Bronchial epithelial cell (primary cell): ENCODE results near the gene G3BP1. TPM values are rescaled to one million over a fixed set of nuclear protein-coding genes. Genes with fewer than 3 reads are reported as not detected.
A peak's percentile ranks its signal among the peaks of the same experiment; 100 is the strongest.

Experiments
- DNase-seq: peaks from one replicate; pipeline ENCODE4 v3.0.0-alpha.2; 2010; ENCODE audit warnings: low read depth
- FAIRE-seq: peaks from 2 replicates; lab custom pipeline; 2011; peaks lifted over from hg19 to GRCh38; lab: Jason Lieb, UNC
- H3K27me3 ChIP-seq: 2 replicates; pipeline ENCODE4 v1.5.1; 2011; ENCODE audit warnings: low read length; ENCODE audit not compliant: control insufficient read depth, insufficient read depth
- H3K36me3 ChIP-seq: 2 replicates; pipeline ENCODE4 v1.5.1; 2011; ENCODE audit warnings: low read length; ENCODE audit not compliant: control insufficient read depth, insufficient read depth
- H3K4me3 ChIP-seq: 2 replicates; pipeline ENCODE4 v1.5.1; 2011; ENCODE audit warnings: mild to moderate bottlenecking, low read depth, low read length, control low read depth
- CTCF ChIP-seq: IDR thresholded peaks from 2 replicates; pipeline ENCODE4 v1.5.1; 2011; ENCODE audit warnings: mild to moderate bottlenecking, moderate library complexity, low read length, control low read depth, inconsistent platforms; ENCODE audit not compliant: insufficient read depth, severe bottlenecking
- total RNA-seq: library from RNA; depleted of rRNA; stranded (reverse); fragments of >200 nt; gene quantifications from 2 replicates; pipeline ENCODE4 v1.2.1, GENCODE V29; 2014

The G3BP1 gene
- total RNA-seq, 1 donor from 2014 or later, result 242 TPM

- H3K36me3 ChIP-seq, result peaks cover 8% of the 10 kb centered on the region
- DNase-seq, result no peak
- H3K4me3 ChIP-seq, result no peak overlapping the region
- FAIRE-seq, result no peak
- no peak for TF ChIP-seq CTCF
- H3K27me3 ChIP-seq, result no peaks in the 10 kb centered on the region
Observed at GRCh38 chr5:151787817-151788216, 16.1 kb downstream of the G3BP1 start.

GRCh38 chr5:151793358-151793757 is 21.6 kb downstream of the G3BP1 start:
- no peak for DNase-seq
- peaks cover 14% of the 10 kb centered on the region for H3K36me3 ChIP-seq
- TF ChIP-seq CTCF, result no peak
- no peak for FAIRE-seq
- no peak overlapping the region for H3K4me3 ChIP-seq
- no peaks in the 10 kb centered on the region for H3K27me3 ChIP-seq

GRCh38 chr5:151795426-151795825 is 23.7 kb downstream of the G3BP1 start:
- DNase-seq (no peak), FAIRE-seq (no peak)
- TF ChIP-seq CTCF, result no peak
- no peaks in the 10 kb centered on the region for H3K27me3 ChIP-seq
- no peak overlapping the region for H3K4me3 ChIP-seq
- peaks cover 14% of the 10 kb centered on the region for H3K36me3 ChIP-seq

GRCh38 chr5:151798674-151799073 is 26.9 kb downstream of the G3BP1 start:
- H3K27me3 ChIP-seq, result no peaks in the 10 kb centered on the region
- no peak for TF ChIP-seq CTCF
- H3K4me3 ChIP-seq, result no peak overlapping the region
- FAIRE-seq (no peak), DNase-seq (no peak)
- peaks cover 12% of the 10 kb centered on the region for H3K36me3 ChIP-seq

- no peak overlapping the region for H3K4me3 ChIP-seq
- peaks cover 16% of the 10 kb centered on the region for H3K36me3 ChIP-seq
- no peak for TF ChIP-seq CTCF
- FAIRE-seq (no peak), DNase-seq (peak; percentile 46)
- H3K27me3 ChIP-seq, result no peaks in the 10 kb centered on the region
Observed at GRCh38 chr5:151799407-151799806, 27.7 kb downstream of the G3BP1 start.

GRCh38 chr5:151800532-151800931 is 28.8 kb downstream of the G3BP1 start:
- DNase-seq, result no peak
- H3K4me3 ChIP-seq, result no peak overlapping the region
- TF ChIP-seq CTCF, result no peak
- H3K27me3 ChIP-seq, result no peaks in the 10 kb centered on the region
- H3K36me3 ChIP-seq, result peaks cover 14% of the 10 kb centered on the region
- no peak for FAIRE-seq
